HL-60/S4 (cell line): ENCODE results near the gene ABI3.
"Not testable (repeated sequence)": the region's sequence is repeated elsewhere in the genome, so short reads cannot be mapped to it uniquely, and the experiment has no call there.

Experiments
- in situ Hi-C: fragments of 300-500 bp; cut with MboI; formaldehyde crosslinking; loops from 2 replicates; pipeline ENCODE4 v1.14.3; 2022; ENCODE audit warnings: low sequenced_read_pairs

Gene ABI3

DNA sequence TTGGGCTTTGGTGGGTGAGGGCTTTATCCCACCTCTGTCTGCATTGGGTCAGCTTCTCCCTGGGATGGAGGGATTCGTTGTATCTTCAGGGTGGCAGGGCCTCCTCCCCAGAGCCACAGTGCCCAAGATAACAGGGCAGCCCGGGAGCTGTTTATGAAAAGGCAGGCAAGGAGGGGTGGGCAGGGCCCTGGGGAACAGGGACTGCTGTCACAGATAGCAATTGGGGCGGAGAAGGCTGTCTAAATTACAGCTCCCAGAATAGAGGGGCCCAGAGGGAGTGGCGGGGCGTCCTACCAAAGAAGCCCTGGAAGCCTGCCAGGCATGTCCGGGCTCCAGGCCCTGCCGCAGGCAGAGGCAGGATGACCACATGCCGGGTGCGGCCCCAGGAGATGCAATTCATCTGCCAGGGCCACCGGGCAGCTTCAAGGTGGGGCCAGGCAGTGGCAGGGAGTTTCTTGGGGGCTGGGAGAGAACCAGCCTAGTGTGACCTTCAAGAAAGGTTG, 38.8 kb downstream of the ABI3 start:
- in situ Hi-C loops: no loop called here

- in situ Hi-C loops: no loop called here
These were observed 39.5 kb downstream of the ABI3 start for GRCh38 chr17:49249890-49250522.

DNA sequence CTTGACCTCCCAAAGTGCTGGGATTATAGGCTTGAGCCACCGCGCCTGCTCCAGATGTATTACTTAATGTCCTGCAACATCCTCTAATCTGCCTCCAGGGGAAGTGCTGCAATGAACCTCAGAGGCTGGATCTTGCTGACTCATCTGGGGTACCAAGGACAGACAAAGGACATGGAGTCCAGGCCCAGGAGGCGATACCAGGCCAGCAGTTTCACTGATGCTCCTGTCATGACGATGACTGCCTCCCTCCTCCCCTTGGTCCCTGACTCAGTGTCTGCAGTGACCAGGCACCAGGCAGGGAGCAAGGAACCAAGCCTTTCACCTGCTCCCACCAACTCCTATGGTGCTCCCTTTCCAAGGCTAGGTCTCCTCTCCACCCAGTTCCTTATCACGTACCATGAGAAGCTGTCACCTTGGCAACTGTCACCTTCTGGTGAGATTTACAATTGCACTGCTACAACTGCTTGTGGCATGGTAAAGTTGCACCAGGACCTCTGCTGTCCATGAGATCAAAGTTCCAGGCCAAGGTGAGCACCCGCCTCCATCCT, 41.7 kb downstream of the ABI3 start:
- in situ Hi-C loops: no loop called here

DNA sequence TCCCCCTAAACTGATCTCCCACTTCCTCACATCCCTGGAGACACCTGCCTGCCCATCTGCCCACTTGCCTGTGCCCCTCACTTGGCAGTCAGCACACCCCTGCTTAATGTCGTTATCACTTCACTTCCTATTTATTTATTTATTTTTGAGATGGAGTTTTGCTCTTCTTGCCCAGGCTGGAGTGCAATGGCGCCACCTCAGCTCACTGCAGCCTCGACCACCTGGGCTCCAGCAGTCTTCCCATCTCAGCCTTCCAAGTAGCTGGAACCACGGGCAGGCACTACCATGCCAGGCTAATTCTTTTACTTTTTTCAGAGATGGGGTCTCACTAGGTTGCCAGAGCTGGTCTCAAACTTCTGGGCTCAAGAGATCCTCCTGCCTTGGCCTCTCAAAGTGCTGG, 43.6 kb downstream of the ABI3 start:
- in situ Hi-C loops: no loop called here

DNA sequence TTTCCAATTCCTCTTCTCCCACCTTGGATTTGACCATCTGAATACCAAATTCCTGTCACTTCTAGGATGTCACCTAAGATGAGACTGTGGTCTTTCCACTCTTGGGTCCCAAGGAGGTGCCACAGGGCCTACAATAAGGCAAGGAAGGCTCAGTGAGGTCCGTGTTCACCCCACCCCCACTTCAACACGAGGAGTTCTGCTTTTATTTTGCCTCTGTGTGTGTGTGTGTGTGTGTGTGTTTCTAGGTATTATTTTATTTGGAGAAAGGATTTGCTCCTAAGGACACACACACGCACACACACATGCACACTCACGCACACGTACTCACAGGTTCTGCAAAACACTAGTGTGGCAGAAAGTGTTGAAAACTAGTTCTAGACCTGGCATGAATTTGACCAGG, 44.6 kb downstream of the ABI3 start:
- in situ Hi-C loops: no loop called here

DNA sequence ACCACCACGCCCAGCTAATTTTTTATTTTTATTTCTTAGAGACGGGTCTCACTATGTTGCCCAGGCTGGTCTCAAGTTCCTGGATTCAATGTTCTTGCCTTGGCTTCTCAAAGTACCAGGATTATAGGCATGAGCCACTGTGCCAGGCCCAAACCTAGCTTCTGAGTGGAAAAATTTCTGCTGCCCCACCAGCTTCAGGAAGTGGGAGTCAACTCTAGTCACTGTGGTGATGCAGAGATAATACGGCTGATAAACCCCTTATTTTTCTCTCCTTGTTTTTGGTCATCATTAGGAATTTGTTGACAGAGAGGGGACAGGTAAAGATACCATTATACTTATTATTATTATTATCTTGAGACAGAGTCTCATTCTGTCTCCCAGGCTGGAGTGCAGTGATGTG, 47.9 kb downstream of the ABI3 start:
- in situ Hi-C loops: no loop called here

DNA sequence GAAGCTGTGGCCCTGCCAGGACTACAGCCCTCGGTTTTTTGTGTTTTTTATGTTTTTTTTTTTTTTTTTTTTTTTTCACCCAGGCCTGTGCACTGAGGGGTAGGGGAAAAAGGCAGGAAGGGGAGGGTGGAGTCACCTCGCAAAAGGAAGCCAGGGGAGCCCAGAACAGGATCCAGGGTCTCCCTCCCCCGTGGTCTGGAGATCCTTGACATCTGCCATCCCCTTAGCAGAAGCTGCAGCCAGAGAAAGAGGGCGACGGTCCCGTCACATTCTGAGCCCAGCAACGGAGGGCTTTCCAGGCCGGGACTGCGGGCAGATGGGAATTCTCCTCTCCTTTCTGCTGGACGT, 49.1 kb downstream of the ABI3 start:
- in situ Hi-C loops: no loop called here

DNA sequence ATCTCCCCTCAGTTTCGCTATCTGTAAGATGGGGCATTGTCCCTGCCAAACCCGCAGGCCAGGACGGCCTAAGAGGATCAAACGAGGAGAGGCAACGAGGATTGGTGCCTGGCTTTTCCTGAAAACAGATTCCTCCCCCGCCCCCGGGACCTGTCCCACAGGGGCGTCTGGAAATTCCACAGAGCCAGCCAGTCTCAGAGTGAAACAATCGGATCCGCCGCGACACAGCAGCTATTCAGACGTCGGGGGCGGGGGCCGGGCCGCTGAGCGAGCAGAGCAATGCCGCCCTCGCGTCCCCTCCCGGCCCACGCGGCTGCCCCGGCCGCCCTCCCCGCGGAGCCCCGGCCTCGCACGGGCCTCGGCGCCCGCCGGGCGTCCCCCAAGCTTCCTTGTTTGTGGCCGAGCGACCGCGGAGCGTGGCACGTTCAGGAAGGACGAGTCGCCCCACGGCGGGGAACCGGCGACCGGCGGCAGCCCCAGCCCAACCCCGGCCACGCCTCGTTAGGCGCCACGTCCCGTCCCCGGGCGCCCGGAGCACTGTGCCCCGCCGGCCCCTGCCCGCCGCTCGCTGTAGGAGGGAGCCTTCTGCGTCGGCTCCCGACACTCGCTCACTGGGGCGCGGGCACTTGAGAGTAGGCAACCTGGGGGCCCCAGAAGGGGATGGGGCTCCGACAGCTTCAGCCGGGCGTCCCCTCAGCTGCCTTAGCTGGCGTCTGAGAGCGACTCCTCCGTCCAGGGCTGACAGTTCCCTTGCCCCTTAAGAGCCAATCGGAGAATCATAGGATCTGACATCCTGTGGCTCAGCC, 49.7 kb downstream of the ABI3 start:
- in situ Hi-C loops: no loop called here

- in situ Hi-C loops: no loop called here
These were observed 50.3 kb downstream of the ABI3 start for GRCh38 chr17:49260817-49261291.

GRCh38 chr17:49261540-49261939, 51.0 kb downstream of the ABI3 start:
- in situ Hi-C loops: not testable (repeated sequence)

- in situ Hi-C loops: no loop called here
These were observed 55.7 kb downstream of the ABI3 start for GRCh38 chr17:49266233-49266632.

- in situ Hi-C loops: no loop called here
These were observed 57.4 kb downstream of the ABI3 start for GRCh38 chr17:49267912-49268311.

- in situ Hi-C loops: no loop called here
These were observed 58.8 kb downstream of the ABI3 start for GRCh38 chr17:49269356-49269755.
